HG03103 (cell line): Measurements from ENCODE around the gene SLC27A1.
"Not testable (repeated sequence)": the region's sequence is repeated elsewhere in the genome, so short reads cannot be mapped to it uniquely, and the experiment has no call there.

Experiments used
- ATAC-seq: cut with Tn5 transposase; IDR thresholded peaks from one replicate; pipeline ENCODE4 v1.9.1; 2021; ENCODE audit warnings: low read depth; ENCODE audit not compliant: unreplicated experiment

The SLC27A1 gene

GRCh38 chr19:17455308-17456123 lies 14.8 kb upstream of the SLC27A1 start:
- ATAC-seq: no peak

- ATAC-seq: no peak
Measured at GRCh38 chr19:17456127-17456526, 14.2 kb upstream of the SLC27A1 start.

GRCh38 chr19:17457616-17458015 lies 12.7 kb upstream of the SLC27A1 start:
- ATAC-seq: no peak

GRCh38 chr19:17458970-17459369 lies 11.4 kb upstream of the SLC27A1 start:
- no peak for ATAC-seq

GRCh38 chr19:17460372-17461230 lies 9.7 kb upstream of the SLC27A1 start, which contains the start of gene NXNL1:
Gene NXNL1, minus strand, starts transcription at chr19:17460926. Its CDS starts 57 bp downstream, at chr19:17460869.
- no peak for ATAC-seq

GRCh38 chr19:17466487-17466850 lies 3.9 kb upstream of the SLC27A1 start:
- no peak for ATAC-seq

GRCh38 chr19:17467471-17468301 lies 2.6 kb upstream of the SLC27A1 start:
- no peak for ATAC-seq

GRCh38 chr19:17468302-17469091 lies 1.8 kb upstream of the SLC27A1 start:
- no peak for ATAC-seq

- no peak for ATAC-seq
Measured at GRCh38 chr19:17469092-17469480, 1.2 kb upstream of the SLC27A1 start.

- no peak for ATAC-seq
Measured at GRCh38 chr19:17469481-17470067, 750 bp upstream of the SLC27A1 start.

GRCh38 chr19:17471410-17472125 lies 1.2 kb downstream of the SLC27A1 start:
- no peak for ATAC-seq

- no peak for ATAC-seq
Measured at GRCh38 chr19:17473041-17473440, 2.7 kb downstream of the SLC27A1 start.

GRCh38 chr19:17475011-17475540 lies 4.8 kb downstream of the SLC27A1 start:
- ATAC-seq: not testable (repeated sequence)

GRCh38 chr19:17475541-17476115 lies 5.3 kb downstream of the SLC27A1 start:
- ATAC-seq: no peak

GRCh38 chr19:17479325-17479791 lies 9.0 kb downstream of the SLC27A1 start:
- ATAC-seq: no peak

GRCh38 chr19:17481986-17482385 lies 11.7 kb downstream of the SLC27A1 start:
- no peak for ATAC-seq

GRCh38 chr19:17482877-17483604 lies 12.7 kb downstream of the SLC27A1 start:
- no peak for ATAC-seq

- no peak for ATAC-seq
Measured at GRCh38 chr19:17483605-17484002, 13.3 kb downstream of the SLC27A1 start.
